Mammary epithelial cell (primary cell): ENCODE results near the gene RARB.

ENCODE experiments used
- CTCF ChIP-seq, 2 donors: IDR thresholded peaks in 1 of 2; conservative IDR thresholded peaks in 1 of 2; 2 replicates each; pipeline ENCODE4 v1.5.1; 2011 to 2012; ENCODE audit warnings: inconsistent platforms in 2 of 2, low read length in 2 of 2, mild to moderate bottlenecking in 2 of 2, control low read depth in 1 of 2, low read depth in 1 of 2; ENCODE audit not compliant: insufficient read depth in 1 of 2; ENCODE audit errors: extremely low read depth in 1 of 2
- EZH2 ChIP-seq: IDR thresholded peaks from 2 replicates; pipeline ENCODE4 v1.6.1; 2012; ENCODE audit warnings: low read length, inconsistent platforms, borderline replicate concordance

- TF ChIP-seq CTCF (conservative IDR thresholded peaks at IDR 0.05 in 1 of 2, IDR thresholded peaks at IDR 0.05 in 1 of 2; ENCODE audit: extremely low read depth in 1 of 2, insufficient read depth in 1 of 2, low read depth in 1 of 2, low read length in 2 of 2) (no peak), EZH2 (no peak)
These were observed 126.3 kb downstream of the RARB start for GRCh38 chr3:25554376-25554775.
